Panc1 (cell line): ENCODE measurements around the gene TSC2.
"Not testable (repeated sequence)": the region's sequence is repeated elsewhere in the genome, so short reads cannot be mapped to it uniquely, and the experiment has no call there.

Source experiments
- CTCF ChIP-seq: fragments of 450-650 bp; IDR thresholded peaks from 2 replicates; pipeline ENCODE4 v1.5.1; 2017; ENCODE audit warnings: mild to moderate bottlenecking
- POLR2AphosphoS5 ChIP-seq: IDR thresholded peaks from 2 replicates; pipeline ENCODE4 v1.6.1; 2012; ENCODE audit warnings: mild to moderate bottlenecking, low read depth, low read length, moderate library complexity
- REST ChIP-seq, 2 experiments: IDR thresholded peaks; 2 replicates each; pipeline ENCODE4 v1.6.1; 2011 to 2012; ENCODE audit warnings: low read depth in 2 of 2, control low read depth in 1 of 2, low read length in 1 of 2, mild to moderate bottlenecking in 1 of 2, moderate library complexity in 1 of 2; ENCODE audit not compliant: insufficient read depth in 1 of 2
- SIN3A ChIP-seq: IDR thresholded peaks from 2 replicates; pipeline ENCODE4 v1.6.1; 2012; ENCODE audit warnings: low read depth, mild to moderate bottlenecking, low read length, moderate library complexity, borderline replicate concordance; ENCODE audit not compliant: insufficient read depth
- TCF7L2 ChIP-seq: IDR thresholded peaks from 2 replicates; pipeline ENCODE4 v1.6.1; 2011; ENCODE audit warnings: mild to moderate bottlenecking, low read depth, low read length, inconsistent platforms

GRCh38 chr16:2111009-2111353, 63.2 kb downstream of the TSC2 start:
- not testable (repeated sequence) for TF ChIP-seq CTCF; TCF7L2; SIN3A; POLR2AphosphoS5; REST (IDR thresholded peaks at IDR 0.05; ENCODE audit: insufficient read depth in 1 of 2, low read depth in 2 of 2, low read length in 1 of 2)
